Spleen (tissue), 7 donors: Measurements from ENCODE around the gene ELF5.

Experiments used
- CTCF ChIP-seq, 11 experiments: fragments of 200-600 bp in 7 of 11; fragments of 450-650 bp in 4 of 11; sonication (generic) in 4 of 11; IDR thresholded peaks in 8 of 11; conservative IDR thresholded peaks in 3 of 11; 1 replicate in 7 of 11; 2 replicates in 4 of 11; pipeline versions ENCODE4 v1.4.0 to v1.8.0; 2016 to 2021; ENCODE audit warnings: antibody characterized with exemption in 11 of 11, inconsistent platforms in 4 of 11, mild to moderate bottlenecking in 1 of 11
- POLR2A ChIP-seq, 3 donors: fragments of 450-650 bp; IDR thresholded peaks; one replicate each; pipeline ENCODE4 v1.5.1; 2017; ENCODE audit warnings: antibody characterized with exemption in 3 of 3, mild to moderate bottlenecking in 1 of 3
- donor health status: DM: no; HTN: no; CAD: no; lungs with moderate emphysema.
- donor health status: DM: no; HTN: no; CAD: no.
- donor health status: DM: no; HTN: no; CAD: no.

- no peak for TF ChIP-seq CTCF (IDR thresholded peaks at IDR 0.05 in 8 of 11, conservative IDR thresholded peaks at IDR 0.05 in 3 of 11)
- TF ChIP-seq POLR2A (IDR thresholded peaks at IDR 0.05), result no peak
These were observed 1.0 kb upstream of the ELF5 start for GRCh38 chr11:34514597-34514996.
